Large intestine (tissue), 3 donors: ENCODE results near the gene AGT. TPM values are rescaled to one million over a fixed set of nuclear protein-coding genes. Genes with fewer than 3 reads are reported as not detected.
A peak's percentile ranks its signal among the peaks of the same experiment; 100 is the strongest.
"Not testable (repeated sequence)": the region's sequence is repeated elsewhere in the genome, so short reads cannot be mapped to it uniquely, and the experiment has no call there.

ENCODE experiments used
- DNase-seq, 2 donors: peaks; one replicate each; pipeline versions ENCODE4 v3.0.0 to v3.0.0-alpha.2; 2013
- H3K27ac ChIP-seq: one replicate; pipeline ENCODE4 v1.5.1; 2013; ENCODE audit warnings: low read length
- H3K27me3 ChIP-seq: 2 replicates; pipeline ENCODE4 v1.6.1; 2013; ENCODE audit warnings: low read length; ENCODE audit not compliant: control insufficient read depth, insufficient read depth
- H3K36me3 ChIP-seq: 2 replicates; pipeline ENCODE4 v1.6.1; 2013; ENCODE audit warnings: low read length; ENCODE audit not compliant: control insufficient read depth, insufficient read depth
- H3K4me1 ChIP-seq: one replicate; pipeline ENCODE4 v1.6.1; 2013; ENCODE audit warnings: low read length; ENCODE audit not compliant: control insufficient read depth, insufficient read depth
- H3K4me3 ChIP-seq: one replicate; pipeline ENCODE4 v1.5.1; 2013; ENCODE audit warnings: low read length
- H3K9me3 ChIP-seq: one replicate; pipeline ENCODE4 v1.6.1; 2013; ENCODE audit warnings: mild to moderate bottlenecking, low read depth, low read length, moderate library complexity; ENCODE audit not compliant: control insufficient read depth
- WGBS: methylation state at CpG from one replicate; pipeline ENCODE4 v1.1.5; 2013; ENCODE audit warnings: low lambda C conversion rate; ENCODE audit not compliant: insufficient coverage; 5-methylcytosine and 5-hydroxymethylcytosine counted together
- polyA plus RNA-seq: library from polyadenylated mRNA; unstranded; fragments of 120-200 nt; gene quantifications from one replicate; pipeline ENCODE4 v1.2.1, GENCODE V29; 2013

AGT gene
- polyA plus RNA-seq, 1 donor = 191 TPM

GRCh38 chr1:230745071-230745470 lies 31.1 kb upstream of the AGT start:
- WGBS = no CpG with 5 or more reads among the region's 3 CpGs
- Histone ChIP-seq H3K4me3 (no peak overlapping the region), H3K27me3 (no peaks in the 10 kb centered on the region), H3K36me3 (no peaks in the 10 kb centered on the region), H3K4me1 (peaks cover 20% of the 10 kb centered on the region), H3K9me3 (no peaks in the 10 kb centered on the region), H3K27ac (no peak overlapping the region)
- DNase-seq = no peak

DNA sequence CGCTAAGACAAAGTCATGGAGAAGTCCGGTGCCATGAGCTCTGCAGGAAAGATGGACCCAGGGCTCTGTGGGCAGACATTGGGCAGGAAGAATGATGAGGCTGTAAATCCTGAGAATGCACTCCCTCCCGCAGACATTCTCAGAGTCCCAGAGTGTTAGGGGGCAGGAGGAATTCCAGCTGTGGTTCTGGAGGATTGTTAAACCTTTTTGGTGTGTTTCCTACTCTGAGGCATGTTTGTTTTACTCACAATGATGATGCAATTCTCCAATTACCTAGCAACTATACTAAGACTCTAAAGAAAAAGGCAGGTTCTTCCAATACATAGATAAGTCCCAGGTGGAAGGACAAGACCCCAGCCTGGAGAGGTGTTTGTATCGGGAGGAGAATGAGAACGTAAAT lies 30.5 kb upstream of the AGT start:
- Histone ChIP-seq H3K27ac (no peak overlapping the region), H3K36me3 (no peaks in the 10 kb centered on the region), H3K4me3 (no peak overlapping the region), H3K9me3 (no peaks in the 10 kb centered on the region), H3K27me3 (no peaks in the 10 kb centered on the region), H3K4me1 (peaks cover 20% of the 10 kb centered on the region)
- WGBS = no CpG with 5 or more reads among the region's 5 CpGs
- DNase-seq = no peak

GRCh38 chr1:230743899-230744298 lies 30.0 kb upstream of the AGT start:
- DNase-seq = no peak

GRCh38 chr1:230739564-230740290 lies 25.8 kb upstream of the AGT start:
- peaks cover 8% of the 10 kb centered on the region for H3K4me1 ChIP-seq
- DNase-seq = no peak
- H3K9me3 ChIP-seq = no peaks in the 10 kb centered on the region
- H3K4me3 ChIP-seq = no peak overlapping the region
- no peaks in the 10 kb centered on the region for H3K36me3 ChIP-seq
- H3K27me3 ChIP-seq = no peaks in the 10 kb centered on the region
- no peak overlapping the region for H3K27ac ChIP-seq
- WGBS = 96% methylated on average over 5 of the region's 12 CpGs

More at GRCh38 chr1:230743899-230744298, 30.0 kb upstream of the AGT start:
- Histone ChIP-seq H3K27me3 (no peaks in the 10 kb centered on the region), H3K9me3 (no peaks in the 10 kb centered on the region), H3K4me1 (peaks cover 20% of the 10 kb centered on the region), H3K36me3 (no peaks in the 10 kb centered on the region), H3K4me3 (no peak overlapping the region), H3K27ac (no peak overlapping the region)
- WGBS = no CpG with 5 or more reads among the region's 2 CpGs

GRCh38 chr1:230737622-230738262 lies 23.8 kb upstream of the AGT start:
- DNase-seq = no peak
- Histone ChIP-seq H3K9me3 (no peaks in the 10 kb centered on the region), H3K4me1 (peaks cover 8% of the 10 kb centered on the region), H3K27ac (no peak overlapping the region), H3K4me3 (no peak overlapping the region), H3K27me3 (no peaks in the 10 kb centered on the region), H3K36me3 (no peaks in the 10 kb centered on the region)
- 100% methylated on average over 1 of the region's 3 CpGs for WGBS

DNA sequence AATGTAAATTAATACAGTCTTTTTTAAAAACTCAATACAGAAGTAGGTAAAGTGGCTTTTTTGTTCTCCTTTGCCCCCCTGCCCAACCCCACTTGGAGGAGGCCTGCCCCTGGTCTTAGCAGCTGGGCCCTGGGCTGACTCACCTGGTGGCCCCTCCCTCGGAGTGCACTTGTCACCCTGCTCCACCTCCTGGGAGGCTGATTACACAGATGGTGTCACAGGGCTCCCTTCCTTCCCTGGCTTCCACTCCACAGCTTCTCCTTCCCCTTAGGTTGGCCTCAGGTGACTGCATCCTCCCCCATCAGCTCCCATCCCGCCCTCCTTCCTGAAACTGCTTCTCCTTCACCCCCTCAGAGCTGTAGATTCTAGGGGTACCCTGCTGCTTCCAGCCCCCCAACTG lies 21.5 kb upstream of the AGT start:
- Histone ChIP-seq H3K4me3 (no peak overlapping the region), H3K36me3 (no peaks in the 10 kb centered on the region), H3K27me3 (no peaks in the 10 kb centered on the region), H3K9me3 (no peaks in the 10 kb centered on the region), H3K4me1 (peaks cover 5% of the 10 kb centered on the region), H3K27ac (no peak overlapping the region)
- peak; percentile 79 to 86 for DNase-seq
- WGBS = no CpG with 5 or more reads among the region's 2 CpGs

GRCh38 chr1:230730977-230731376 lies 17.1 kb upstream of the AGT start:
- H3K27ac ChIP-seq = no peak overlapping the region
- H3K9me3 ChIP-seq = no peaks in the 10 kb centered on the region
- no peak overlapping the region for H3K4me3 ChIP-seq
- no peaks in the 10 kb centered on the region for H3K27me3 ChIP-seq
- 17% methylated on average over 1 of the region's 5 CpGs for WGBS
- H3K4me1 ChIP-seq = peaks cover 18% of the 10 kb centered on the region
- peak in 1 of 2 donors; percentile 46 for DNase-seq
- no peaks in the 10 kb centered on the region for H3K36me3 ChIP-seq

DNA sequence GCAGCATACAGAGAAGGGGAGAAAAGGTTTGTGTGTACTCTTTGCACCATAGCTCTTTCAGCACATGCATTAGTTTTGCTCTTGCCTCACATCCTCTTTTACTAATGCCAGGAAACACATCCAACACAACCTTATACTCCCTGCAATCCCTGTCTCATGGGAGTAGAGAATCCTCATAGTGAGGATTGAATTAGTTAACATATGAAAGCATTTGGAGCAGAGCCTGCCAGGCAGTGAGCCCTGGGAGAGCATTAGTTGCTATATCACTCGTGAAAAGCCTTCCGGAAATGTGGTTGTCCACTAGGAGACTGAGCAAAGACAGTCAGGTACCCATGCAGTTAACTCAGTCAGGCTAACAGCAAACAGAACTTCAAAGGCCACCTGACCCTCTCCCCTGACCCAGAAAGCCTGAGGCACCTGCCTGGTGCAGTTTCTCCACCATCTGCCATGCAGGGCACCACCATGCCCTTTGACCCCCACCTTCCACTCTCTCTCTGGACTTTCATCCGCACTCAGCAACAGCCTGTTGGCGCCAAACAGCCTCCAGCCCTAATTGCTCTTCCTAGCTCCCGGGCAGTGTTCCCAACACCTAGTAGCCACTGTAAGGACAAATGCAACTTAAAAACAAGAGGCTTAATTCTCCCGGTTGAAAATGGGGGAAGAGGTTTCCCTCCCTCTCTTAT lies 14.9 kb upstream of the AGT start:
- H3K27ac ChIP-seq = peak overlapping the region; percentile 51
- no peaks in the 10 kb centered on the region for H3K9me3 ChIP-seq
- peak; percentile 57 to 78 for DNase-seq
- H3K27me3 ChIP-seq = no peaks in the 10 kb centered on the region
- 10% methylated on average over 2 of the region's 6 CpGs for WGBS
- no peaks in the 10 kb centered on the region for H3K36me3 ChIP-seq
- peaks cover 13% of the 10 kb centered on the region for H3K4me1 ChIP-seq
- no peak overlapping the region for H3K4me3 ChIP-seq

DNA sequence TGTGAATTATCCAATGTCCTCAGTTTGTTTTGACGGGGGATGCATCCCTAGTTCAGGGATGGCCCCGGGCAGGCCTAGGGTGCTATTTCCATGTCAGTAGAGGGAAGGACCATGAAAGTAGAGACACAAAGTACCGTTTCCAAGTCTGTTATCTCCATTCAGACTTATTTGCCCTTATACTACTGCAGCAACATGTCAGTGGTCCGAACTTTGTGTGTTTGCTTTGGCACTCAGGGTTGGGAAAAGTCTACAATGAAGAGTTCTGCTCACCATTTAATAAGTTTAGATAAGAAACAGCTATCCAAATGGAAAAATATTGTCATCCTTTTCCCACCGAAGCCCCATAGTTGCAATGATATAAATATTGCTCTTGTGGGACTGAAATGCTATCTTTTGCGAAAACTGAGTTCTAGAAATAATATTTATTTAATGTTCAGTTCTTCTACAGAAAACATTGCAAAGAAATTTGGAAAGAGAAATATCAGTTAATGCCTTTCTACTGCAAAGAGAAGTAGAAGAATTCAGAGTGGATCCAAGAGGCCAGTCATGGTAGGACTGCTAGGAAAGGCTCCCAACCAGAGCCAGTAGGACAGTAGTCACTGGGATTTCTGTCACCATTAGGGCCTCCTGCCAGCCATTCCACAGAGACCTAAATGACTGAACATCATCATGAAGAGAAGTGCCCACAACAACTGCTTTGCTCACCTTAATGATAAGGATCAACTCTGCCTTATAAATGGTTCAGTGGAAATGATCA lies 11.5 kb upstream of the AGT start:
- no peak overlapping the region for H3K27ac ChIP-seq
- no peaks in the 10 kb centered on the region for H3K36me3 ChIP-seq
- DNase-seq = no peak
- peaks cover 13% of the 10 kb centered on the region for H3K4me1 ChIP-seq
- WGBS = 83% methylated on average over 1 of the region's 6 CpGs
- no peak overlapping the region for H3K4me3 ChIP-seq
- H3K9me3 ChIP-seq = peaks cover 3% of the 10 kb centered on the region
- no peaks in the 10 kb centered on the region for H3K27me3 ChIP-seq

DNA sequence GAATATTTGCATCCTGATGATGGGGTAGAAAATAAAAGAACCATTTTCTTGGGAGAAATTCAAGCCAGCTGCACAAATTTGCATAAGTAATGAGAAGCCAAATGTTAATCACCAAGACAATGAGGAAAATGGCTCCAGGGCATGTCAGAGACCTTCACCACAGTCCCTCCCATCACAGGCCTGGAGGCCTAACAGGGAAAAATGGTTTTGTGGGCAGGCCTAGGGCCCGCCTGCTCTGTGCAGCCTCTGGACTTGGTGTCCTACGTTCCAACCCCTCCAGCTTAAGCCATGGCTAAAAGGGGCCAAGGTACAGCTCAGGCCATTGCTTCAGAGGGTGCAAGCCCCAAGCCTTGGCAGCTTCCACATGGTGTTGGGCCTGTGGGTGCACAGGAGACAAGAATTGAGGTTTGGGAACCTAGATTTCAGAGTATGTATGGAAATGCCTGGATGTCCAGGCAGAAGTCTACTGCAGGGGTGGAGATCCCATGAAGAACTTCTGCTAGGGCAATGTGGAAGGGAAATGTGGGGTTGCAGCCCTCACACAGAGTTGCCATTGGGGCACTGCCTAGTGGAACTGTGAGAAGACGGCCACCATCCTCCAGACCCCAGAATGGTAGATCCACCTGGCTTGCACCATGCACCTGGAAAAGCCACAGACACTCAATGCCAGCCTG lies 8.1 kb upstream of the AGT start:
- not testable (repeated sequence) for H3K4me3 ChIP-seq, H3K36me3 ChIP-seq, H3K9me3 ChIP-seq, DNase-seq, H3K27me3 ChIP-seq, H3K27ac ChIP-seq, H3K4me1 ChIP-seq
- WGBS = no CpG with 5 or more reads among the region's 3 CpGs
